GM23248 (cell line): ENCODE data around the gene SCG5. TPM values are rescaled to one million over a fixed set of nuclear protein-coding genes. Genes with fewer than 3 reads are reported as not detected.

Experiments used
- DNase-seq: peaks from one replicate; pipeline ENCODE4 v3.0.0-alpha.2; 2015
- H2AFZ ChIP-seq: fragments of 200-600 bp; sonication (generic); 2 replicates; pipeline ENCODE4 v1.6.1; 2016; ENCODE audit warnings: antibody characterized with exemption
- H3F3A ChIP-seq: fragments of 200-600 bp; sonication (generic); 2 replicates; pipeline ENCODE4 v1.6.1; 2016; ENCODE audit warnings: mild to moderate bottlenecking, antibody characterized with exemption, mixed run types; ENCODE audit not compliant: insufficient read depth
- H3K27ac ChIP-seq: fragments of 200-600 bp; sonication (generic); 2 replicates; pipeline ENCODE4 v1.5.1; 2016; ENCODE audit warnings: mild to moderate bottlenecking
- H3K27me3 ChIP-seq: fragments of 200-600 bp; sonication (generic); replicated peaks from 2 replicates; pipeline ENCODE4 v1.6.1; 2016; ENCODE audit warnings: mild to moderate bottlenecking; ENCODE audit not compliant: insufficient read depth
- H3K36me3 ChIP-seq: fragments of 200-600 bp; sonication (generic); 2 replicates; pipeline ENCODE4 v1.6.1; 2016; ENCODE audit warnings: low read depth, mild to moderate bottlenecking
- H3K4me1 ChIP-seq: fragments of 200-600 bp; sonication (generic); 2 replicates; pipeline ENCODE4 v1.6.1; 2016; ENCODE audit warnings: mild to moderate bottlenecking; ENCODE audit not compliant: insufficient read depth
- H3K4me2 ChIP-seq: fragments of 200-600 bp; sonication (generic); one replicate; pipeline ENCODE4 v1.6.1; 2016; ENCODE audit warnings: mild to moderate bottlenecking; ENCODE audit not compliant: unreplicated experiment
- H3K4me3 ChIP-seq: fragments of 200-600 bp; sonication (generic); 2 replicates; pipeline ENCODE4 v1.5.1; 2016; ENCODE audit warnings: mild to moderate bottlenecking
- H3K79me2 ChIP-seq: fragments of 200-600 bp; sonication (generic); 2 replicates; pipeline ENCODE4 v1.6.1; 2016; ENCODE audit warnings: mild to moderate bottlenecking; ENCODE audit not compliant: insufficient read depth
- H3K9ac ChIP-seq: fragments of 200-600 bp; sonication (generic); 2 replicates; pipeline ENCODE4 v1.6.1; 2016; ENCODE audit warnings: mild to moderate bottlenecking
- H3K9me2 ChIP-seq: fragments of 200-600 bp; sonication (generic); 2 replicates; pipeline ENCODE4 v1.6.1; 2016; ENCODE audit warnings: mixed run types, mild to moderate bottlenecking, moderate library complexity; ENCODE audit not compliant: insufficient read depth
- H3K9me3 ChIP-seq: fragments of 200-600 bp; sonication (generic); one replicate; pipeline ENCODE4 v1.6.1; 2017; ENCODE audit warnings: low read depth
- H4K20me1 ChIP-seq: fragments of 200-600 bp; sonication (generic); 2 replicates; pipeline ENCODE4 v1.6.0; 2016; ENCODE audit not compliant: insufficient read depth
- EZH2 ChIP-seq: fragments of 200-600 bp; sonication (generic); IDR thresholded peaks from 2 replicates; pipeline ENCODE4 v1.6.1; 2018; ENCODE audit warnings: antibody characterized with exemption, mild to moderate bottlenecking; ENCODE audit not compliant: insufficient read depth, poor library complexity, severe bottlenecking
- EZH2phosphoT487 ChIP-seq: fragments of 200-600 bp; sonication (generic); IDR thresholded peaks from 2 replicates; pipeline ENCODE4 v1.6.1; 2018; ENCODE audit warnings: antibody characterized with exemption, moderate library complexity, mild to moderate bottlenecking, low read depth; ENCODE audit not compliant: insufficient read depth
- WGBS, 2 experiments: methylation state at CpG; one replicate each; pipeline ENCODE4 v1.1.6; 2015 to 2017; ENCODE audit warnings: low lambda C conversion rate in 2 of 2, low coverage in 1 of 2; ENCODE audit errors: missing lambda C conversion rate in 2 of 2; 5-methylcytosine and 5-hydroxymethylcytosine counted together
- in situ Hi-C: fragments of 300-500 bp; cut with MboI; formaldehyde crosslinking; loops from 2 replicates; pipeline ENCODE4 v1.15.0; 2020
- polyA plus RNA-seq: library from polyadenylated mRNA; unstranded; fragments of >200 nt; fragmentation: Nextera tagmentation; extraction: Ambion mirVana; gene quantifications from 2 replicates; pipeline ENCODE4 v1.2.1, GENCODE V29; 2016
- total RNA-seq: library from RNA; depleted of rRNA; stranded (reverse); fragments of >200 nt; shearing (Covaris generic); gene quantifications from 2 replicates; pipeline ENCODE4 v1.2.3, GENCODE V29; 2014

The SCG5 gene
- total and polyA plus RNA-seq, 2 experiments from 2014 or later = 16.2 to 19.5 TPM

DNA sequence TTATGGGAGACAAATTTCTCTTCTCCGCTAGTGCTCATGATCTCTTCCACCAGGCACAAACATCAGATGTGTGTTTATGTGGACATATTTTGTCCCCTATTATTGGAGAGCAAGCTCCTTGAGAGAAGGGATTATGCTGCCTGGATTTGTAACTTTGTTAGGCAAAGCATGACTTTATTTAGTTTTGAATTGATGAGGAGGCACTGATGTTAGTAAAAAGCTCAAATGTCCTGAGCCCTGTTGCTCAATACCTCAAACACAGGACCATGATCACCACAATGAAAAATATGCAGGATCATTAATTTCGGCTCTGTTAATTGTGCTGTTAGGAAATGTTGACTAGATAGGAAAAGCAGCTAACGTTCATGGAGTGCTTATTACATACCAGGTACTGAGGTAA, 29.1 kb downstream of the SCG5 start:
- H3K4me3 ChIP-seq = peak overlapping the region; percentile 61
- no peak for TF ChIP-seq EZH2phosphoT487
- TF ChIP-seq EZH2 = no peak
- DNase-seq = peak; percentile 46
- H3F3A ChIP-seq = peaks cover 52% of the 10 kb centered on the region
- H2AFZ ChIP-seq = no peak overlapping the region
- no peaks in the 10 kb centered on the region for H3K27me3 ChIP-seq
- H4K20me1 ChIP-seq = no peaks in the 10 kb centered on the region
- no peaks in the 10 kb centered on the region for H3K9me2 ChIP-seq
- H3K36me3 ChIP-seq = no peaks in the 10 kb centered on the region
- no peaks in the 10 kb centered on the region for H3K9me3 ChIP-seq
- H3K4me2 ChIP-seq = peak overlapping the region; percentile 84
- in situ Hi-C loops = loop anchor here (5.0 to 25.0 kb wide), 2 partner anchors 47 to 167 kb away; partner anchors contain the start of gene GREM1
- peak overlapping the region; percentile 85 for H3K9ac ChIP-seq
- peak overlapping the region; percentile 95 for H3K27ac ChIP-seq
- WGBS, 2 experiments = 18 to 19% methylated on average over 3 of the region's 3 CpGs
- H3K4me1 ChIP-seq = peaks cover 43% of the 10 kb centered on the region
- 0 out of 2 replicates have a peak, but pooled peaks cover 5% of the 10 kb centered on the region for H3K79me2 ChIP-seq

DNA sequence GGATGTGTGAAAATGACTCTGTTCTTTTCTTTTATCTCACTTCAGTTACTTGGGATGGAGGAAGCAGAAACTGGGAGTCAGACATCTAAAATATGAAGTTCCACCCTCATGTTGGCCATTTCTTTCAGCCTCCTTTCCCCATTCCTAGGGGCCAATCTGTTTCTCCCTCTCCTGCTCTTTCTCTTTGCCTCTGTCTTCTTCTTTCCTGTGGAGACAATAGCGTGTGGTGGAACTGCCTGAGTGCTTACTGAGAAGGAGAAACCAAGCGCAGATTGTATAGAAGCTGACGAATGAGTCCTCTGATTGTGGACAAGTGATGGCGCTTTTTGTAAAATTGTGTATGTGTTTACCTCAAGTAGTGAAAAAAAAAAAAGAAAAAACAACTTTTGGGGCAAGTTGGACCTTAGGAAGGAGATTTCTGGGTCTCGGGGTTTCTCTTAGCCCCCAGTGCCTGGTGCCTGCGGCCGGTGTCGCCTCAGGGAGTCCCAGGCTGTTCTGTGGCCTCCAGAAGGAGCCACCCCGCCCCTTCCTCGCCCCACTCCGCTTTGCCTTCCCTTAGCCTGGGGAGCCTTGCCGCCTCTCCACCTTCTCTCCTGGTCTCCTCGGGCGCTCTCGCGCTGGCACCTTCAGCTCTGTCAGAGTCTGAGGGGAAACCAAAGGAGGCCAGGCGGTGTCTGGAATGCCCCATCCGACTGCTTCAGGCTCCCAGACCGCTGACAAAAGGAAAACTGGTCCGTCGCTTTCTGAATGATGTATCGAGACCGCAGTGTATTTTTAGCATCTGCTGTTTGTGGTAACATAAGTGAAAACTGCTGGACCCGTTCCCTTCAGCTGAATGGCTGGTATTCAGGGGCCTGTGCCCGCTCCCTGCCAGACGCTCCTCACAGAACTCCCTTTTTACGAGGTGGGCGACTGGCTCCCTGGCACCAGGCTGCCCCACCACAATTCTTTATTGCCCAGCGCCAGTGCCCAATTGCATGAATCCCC, 30.1 kb downstream of the SCG5 start:
- peak overlapping the region; percentile 85 for H3K9ac ChIP-seq
- in situ Hi-C loops = loop anchor here (5.0 to 25.0 kb wide), 2 partner anchors 46 to 166 kb away; partner anchors contain the start of gene GREM1
- 21 to 24% methylated on average over 27 to 29 of the region's 29 CpGs for WGBS, 2 experiments

DNA sequence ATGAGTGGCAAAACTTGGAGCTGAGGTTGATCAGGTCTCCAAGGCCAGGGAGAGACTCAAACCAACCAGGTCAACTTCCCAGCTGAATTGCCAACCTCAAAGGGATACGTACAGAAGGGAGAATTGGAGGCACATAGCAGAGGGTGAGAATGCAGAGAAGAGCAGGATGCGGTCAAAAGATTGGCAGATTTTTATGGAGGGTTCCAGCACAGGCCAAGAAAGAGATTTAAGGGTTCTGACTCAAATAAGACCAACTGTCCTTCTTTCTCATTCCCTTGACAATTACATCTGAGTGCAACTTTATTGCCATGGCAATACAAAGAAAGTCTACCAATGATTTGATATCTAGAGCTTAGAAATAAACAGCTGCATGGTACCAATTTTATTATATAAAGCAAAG, 33.2 kb downstream of the SCG5 start:
- no peak overlapping the region for H2AFZ ChIP-seq

More for the DNA sequence above, 30.1 kb downstream of the SCG5 start:
- H2AFZ ChIP-seq = peak overlapping the region; percentile 66
- peak overlapping the region; percentile 84 for H3K4me2 ChIP-seq
- H3K79me2 ChIP-seq = 0 out of 2 replicates have a peak, but pooled peaks cover 5% of the 10 kb centered on the region
- H4K20me1 ChIP-seq = no peaks in the 10 kb centered on the region
- TF ChIP-seq EZH2 = no peak
- no peak for TF ChIP-seq EZH2phosphoT487
- H3K9me3 ChIP-seq = no peaks in the 10 kb centered on the region
- H3K9me2 ChIP-seq = no peaks in the 10 kb centered on the region
- peak; percentile 92 for DNase-seq
- H3K4me1 ChIP-seq = peaks cover 37% of the 10 kb centered on the region
- no peaks in the 10 kb centered on the region for H3K27me3 ChIP-seq
- no peaks in the 10 kb centered on the region for H3K36me3 ChIP-seq
- H3K4me3 ChIP-seq = peak overlapping the region; percentile 61
- peaks cover 48% of the 10 kb centered on the region for H3F3A ChIP-seq
- peak overlapping the region; percentile 95 for H3K27ac ChIP-seq

DNA sequence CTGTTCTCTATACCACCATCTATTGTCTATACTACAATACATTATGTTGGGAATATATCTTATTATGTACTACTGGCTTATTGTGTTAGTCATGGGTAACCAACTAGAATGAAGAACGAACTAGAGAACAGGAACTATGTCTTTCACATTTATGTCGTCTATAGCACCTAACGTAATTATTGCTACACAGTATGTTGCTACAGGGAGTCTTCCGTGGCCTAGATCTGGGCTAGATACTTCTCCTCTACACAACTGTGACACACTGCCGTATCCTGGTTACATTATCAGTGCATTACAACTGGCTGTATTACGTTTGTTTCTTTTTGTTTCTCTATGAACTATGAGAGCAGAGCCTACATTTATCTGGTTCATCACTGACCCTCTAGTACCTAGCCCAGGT, 34.0 kb downstream of the SCG5 start:
- no peak for TF ChIP-seq EZH2
- no peak for TF ChIP-seq EZH2phosphoT487
- Histone ChIP-seq H3K79me2 (no peaks in the 10 kb centered on the region), H2AFZ (no peak overlapping the region), H3K9ac (no peak overlapping the region), H3K27ac (no peak overlapping the region), H3K36me3 (no peaks in the 10 kb centered on the region), H3K27me3 (no peaks in the 10 kb centered on the region), H3K9me2 (no peaks in the 10 kb centered on the region), H3K4me3 (no peak overlapping the region), H3F3A (peaks cover 28% of the 10 kb centered on the region), H3K9me3 (no peaks in the 10 kb centered on the region), H4K20me1 (no peaks in the 10 kb centered on the region), H3K4me2 (no peak overlapping the region), H3K4me1 (peaks cover 25% of the 10 kb centered on the region)
- 75 to 76% methylated on average over 6 of the region's 6 CpGs for WGBS, 2 experiments
- DNase-seq = no peak
- in situ Hi-C loops = no loop called here

More for the DNA sequence above, 33.2 kb downstream of the SCG5 start:
- Histone ChIP-seq H3K4me1 (peaks cover 33% of the 10 kb centered on the region), H3K9ac (no peak overlapping the region), H3K9me2 (no peaks in the 10 kb centered on the region), H3K79me2 (no peaks in the 10 kb centered on the region), H3K27me3 (no peaks in the 10 kb centered on the region), H3K27ac (no peak overlapping the region), H3K4me2 (no peak overlapping the region), H3K9me3 (no peaks in the 10 kb centered on the region), H4K20me1 (no peaks in the 10 kb centered on the region), H3K4me3 (no peak overlapping the region), H3K36me3 (no peaks in the 10 kb centered on the region), H3F3A (peaks cover 36% of the 10 kb centered on the region)
- no peak for DNase-seq
- in situ Hi-C loops = loop anchor here (5.0 to 25.0 kb wide), 2 partner anchors 43 to 163 kb away; partner anchors contain the start of gene GREM1
- WGBS, 2 experiments = 73 to 74% methylated on average over 2 of the region's 2 CpGs
- TF ChIP-seq EZH2phosphoT487 (no peak), EZH2 (no peak)
